ENCODE results near the gene ATXN1. TPM values are rescaled to one million over a fixed set of nuclear protein-coding genes. Genes with fewer than 3 reads are reported as not detected.

Gene ATXN1
- total RNA-seq, 4 donors from 2014 or later, result 21.0 to 102 (median 51.1) TPM

DNA sequence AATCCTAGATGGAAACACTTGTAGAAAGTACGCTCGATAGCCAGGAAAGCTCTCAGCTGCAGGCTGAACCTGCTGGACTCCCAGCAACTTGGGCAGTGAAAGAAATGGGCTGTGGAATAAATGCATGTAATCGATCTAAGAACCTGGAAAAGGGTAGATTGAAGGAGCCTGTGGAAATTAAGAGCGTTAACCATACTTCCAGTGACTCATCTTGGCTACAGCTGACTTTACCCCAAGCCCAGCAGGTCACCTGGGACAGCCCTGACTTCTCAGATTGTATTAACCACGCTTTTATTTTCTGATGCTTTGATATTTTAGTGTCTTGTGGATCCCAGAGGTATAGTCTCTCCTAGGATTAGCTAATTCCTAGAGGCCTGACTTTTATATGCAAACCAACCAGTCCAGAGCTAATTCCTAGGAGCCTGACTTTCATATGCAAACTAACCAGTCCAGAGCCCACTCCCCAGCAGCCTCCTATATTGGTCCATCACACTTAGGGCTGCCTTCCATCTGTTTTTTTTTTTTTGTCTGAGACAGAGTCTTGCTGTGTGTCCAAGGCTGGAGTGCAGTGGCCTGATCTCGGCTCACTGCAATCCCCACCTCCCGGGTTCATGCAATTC is 436.5 kb downstream of the ATXN1 start:
- Histone ChIP-seq H3K27ac (no peak overlapping the region), H3K27me3 (no peaks in the 10 kb centered on the region), H3K4me1 (peaks cover 7 to 8% of the 10 kb centered on the region in 2 donors), H3K4me3 (no peak overlapping the region), H3K9me3 (no peaks in the 10 kb centered on the region), H3K36me3 (no peaks in the 10 kb centered on the region)
- DNase-seq, result no peak
- intact Hi-C loops (cut with DNase I; ENCODE audit: low total_unique reads), result no loop called here
- TF ChIP-seq POLR2A (IDR thresholded peaks at IDR 0.05), result no peak
- TF ChIP-seq CTCF (IDR thresholded peaks at IDR 0.05), result no peak

GRCh38 chr6:16324184-16324583 is 437.1 kb downstream of the ATXN1 start:
- Histone ChIP-seq H3K36me3 (no peaks in the 10 kb centered on the region), H3K4me1 (peaks cover 7 to 10% of the 10 kb centered on the region in 2 donors), H3K27me3 (no peaks in the 10 kb centered on the region), H3K9me3 (no peaks in the 10 kb centered on the region), H3K27ac (no peak overlapping the region), H3K4me3 (no peak overlapping the region)
- DNase-seq, result no peak
- intact Hi-C loops (cut with DNase I; ENCODE audit: low total_unique reads), result no loop called here
- TF ChIP-seq CTCF (IDR thresholded peaks at IDR 0.05) (no peak), POLR2A (IDR thresholded peaks at IDR 0.05) (no peak)

GRCh38 chr6:16322666-16323312 is 438.5 kb downstream of the ATXN1 start:
- peak in 1 of 2 donors; percentile 38 for TF ChIP-seq POLR2A (IDR thresholded peaks at IDR 0.05)
- no peak for TF ChIP-seq CTCF (IDR thresholded peaks at IDR 0.05)
- Histone ChIP-seq H3K27ac (peak overlapping the region; percentile 79 to 88), H3K9me3 (no peaks in the 10 kb centered on the region), H3K4me1 (peaks cover 7 to 10% of the 10 kb centered on the region in 2 donors), H3K27me3 (no peaks in the 10 kb centered on the region), H3K4me3 (no peak overlapping the region), H3K36me3 (no peaks in the 10 kb centered on the region)
- intact Hi-C loops (cut with DNase I; ENCODE audit: low total_unique reads), result no loop called here
- DNase-seq, result peak; percentile 65 to 78

GRCh38 chr6:16321826-16322225 is 439.4 kb downstream of the ATXN1 start:
- intact Hi-C loops (cut with DNase I; ENCODE audit: low total_unique reads), result no loop called here

More at GRCh38 chr6:16321826-16322225, 439.4 kb downstream of the ATXN1 start:
- TF ChIP-seq CTCF (IDR thresholded peaks at IDR 0.05), result no peak
- TF ChIP-seq POLR2A (IDR thresholded peaks at IDR 0.05), result no peak
- Histone ChIP-seq H3K9me3 (no peaks in the 10 kb centered on the region), H3K4me3 (no peak overlapping the region), H3K36me3 (no peaks in the 10 kb centered on the region), H3K4me1 (peaks cover 7 to 10% of the 10 kb centered on the region in 2 donors), H3K27ac (peak overlapping the region; percentile 79 to 88), H3K27me3 (no peaks in the 10 kb centered on the region)
- no peak for DNase-seq
